Stimulated activated memory B cell treated with anti-CD40 and anti-IgM and Interleukin-4, amounts not matched to agents 10 μg/mL and 1 μg/mL and 100 μg/mL, for 72 hours (primary cell): Measurements from ENCODE around the gene AK9.
A peak's percentile ranks its signal among the peaks of the same experiment; 100 is the strongest.
"Not testable (repeated sequence)": the region's sequence is repeated elsewhere in the genome, so short reads cannot be mapped to it uniquely, and the experiment has no call there.

Experiments
- ATAC-seq: fragments of 150-1000 bp; cut with Tn5 transposase; 2 replicates; pipeline ENCODE4 v1.10.0; 2021
- H3K27ac Mint-ChIP-seq: one replicate; pipeline ENCODE4 v1.8.0; 2022; ENCODE audit warnings: mild to moderate bottlenecking, mixed read lengths
- H3K27me3 Mint-ChIP-seq: one replicate; pipeline ENCODE4 v1.8.0; 2022; ENCODE audit warnings: mixed read lengths
- H3K36me3 Mint-ChIP-seq: one replicate; pipeline ENCODE4 v1.8.0; 2022; ENCODE audit warnings: mixed read lengths
- H3K4me1 Mint-ChIP-seq: one replicate; pipeline ENCODE4 v1.8.0; 2022; ENCODE audit warnings: mixed read lengths
- H3K4me3 Mint-ChIP-seq: one replicate; pipeline ENCODE4 v1.8.0; 2022; ENCODE audit warnings: mild to moderate bottlenecking, moderate library complexity, mixed read lengths
- H3K9me3 Mint-ChIP-seq: one replicate; pipeline ENCODE4 v1.8.0; 2022; ENCODE audit warnings: mixed read lengths

Gene AK9

DNA sequence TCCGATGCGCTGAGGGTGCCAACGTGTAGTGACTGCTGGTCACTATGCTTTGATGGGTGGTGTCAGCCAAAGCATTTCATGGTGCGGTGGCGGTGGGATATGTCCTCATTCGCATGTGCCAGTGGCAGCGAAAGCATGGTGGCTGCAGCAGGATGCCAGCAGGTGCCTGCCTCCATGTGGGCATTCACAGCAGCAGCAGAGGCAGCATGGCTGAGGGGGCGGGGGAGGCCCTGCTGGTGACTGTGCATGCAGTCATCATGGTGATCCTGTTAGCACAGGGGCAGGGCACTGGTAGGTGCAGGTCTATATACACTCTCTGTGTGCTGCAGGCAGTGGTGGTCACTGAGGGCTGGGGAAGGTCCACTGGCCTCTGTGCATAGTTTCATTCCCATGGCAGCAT, 22.1 kb upstream of the AK9 start:
- H3K4me1 Mint-ChIP-seq: peaks cover 56% of the 10 kb centered on the region
- H3K4me3 Mint-ChIP-seq: no peak overlapping the region
- H3K27me3 Mint-ChIP-seq: no peaks in the 10 kb centered on the region
- H3K27ac Mint-ChIP-seq: no peak overlapping the region
- H3K9me3 Mint-ChIP-seq: peaks cover 8% of the 10 kb centered on the region
- peaks cover 44% of the 10 kb centered on the region for H3K36me3 Mint-ChIP-seq
- no peak for ATAC-seq

DNA sequence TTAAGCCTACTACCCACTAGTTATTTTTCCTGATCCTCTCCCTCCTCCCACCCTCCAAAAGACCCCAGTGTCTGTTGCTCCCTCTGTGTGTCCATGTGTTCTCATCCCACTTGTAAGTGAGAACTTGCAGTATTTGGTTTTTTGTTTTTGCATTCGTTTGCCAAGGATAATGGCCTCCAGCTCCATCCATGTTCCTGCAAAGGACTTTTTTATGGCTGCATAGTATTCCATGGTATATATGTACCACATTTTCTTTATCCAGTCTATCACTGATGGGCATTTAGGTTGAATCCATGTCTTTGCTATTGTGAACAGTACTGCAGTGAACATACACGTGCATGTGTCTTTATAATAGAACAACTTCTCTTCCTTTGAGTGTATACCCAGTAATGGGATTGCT, 17.1 kb upstream of the AK9 start:
- H3K27me3 Mint-ChIP-seq, ATAC-seq, H3K9me3 Mint-ChIP-seq, H3K4me3 Mint-ChIP-seq, H3K27ac Mint-ChIP-seq: not testable (repeated sequence)
- Mint-ChIP-seq H3K4me1 (peaks cover 69% of the 10 kb centered on the region), H3K36me3 (peaks cover 36% of the 10 kb centered on the region)

DNA sequence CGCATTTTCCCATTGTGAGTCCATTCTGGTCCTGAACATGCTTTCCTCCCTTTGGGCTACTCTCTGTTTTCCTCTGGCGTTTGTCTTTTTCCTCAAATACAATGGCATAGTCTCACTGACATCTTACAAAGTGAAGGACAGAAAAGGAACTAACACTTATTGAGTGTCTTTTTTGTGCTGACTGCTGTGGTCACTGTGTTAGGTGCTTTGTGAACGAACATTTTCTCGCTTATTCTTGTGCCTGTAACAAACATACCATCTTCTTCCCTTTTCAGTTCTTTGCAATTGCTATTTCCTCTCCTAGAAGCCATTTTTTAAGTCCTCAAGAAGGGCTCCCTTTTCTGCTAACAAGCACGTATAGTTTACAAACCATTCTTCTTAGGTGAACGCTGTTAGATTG, 15.5 kb upstream of the AK9 start:
- Mint-ChIP-seq H3K4me3 (no peak overlapping the region), H3K4me1 (peaks cover 73% of the 10 kb centered on the region), H3K27ac (no peak overlapping the region)

DNA sequence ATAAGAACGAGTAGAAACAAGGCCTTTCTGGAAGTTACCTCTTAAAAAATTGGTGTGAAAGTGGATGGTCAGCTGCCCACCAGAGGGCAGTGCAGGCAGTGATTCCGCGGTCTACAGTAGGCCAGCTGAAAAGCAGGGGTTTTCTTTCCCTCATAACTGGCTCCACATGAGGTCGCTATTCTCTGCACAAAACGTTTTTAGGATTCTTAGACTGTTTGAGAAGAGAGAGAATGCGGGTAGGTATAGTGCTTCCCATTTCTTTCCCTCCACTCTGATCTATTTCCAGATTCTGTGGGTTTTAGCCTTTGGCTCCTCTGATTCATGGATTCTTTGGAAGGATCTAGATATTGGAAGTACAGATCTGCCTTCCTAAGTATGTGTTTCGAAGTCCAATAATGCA, 14.3 kb upstream of the AK9 start:
- Mint-ChIP-seq H3K27me3 (no peaks in the 10 kb centered on the region), H3K4me1 (peaks cover 77% of the 10 kb centered on the region), H3K9me3 (peaks cover 8% of the 10 kb centered on the region), H3K36me3 (peaks cover 23% of the 10 kb centered on the region), H3K4me3 (no peak overlapping the region), H3K27ac (peak overlapping the region; percentile 73)
- peak; percentile 90 for ATAC-seq

More for the DNA sequence above, 15.5 kb upstream of the AK9 start:
- Mint-ChIP-seq H3K9me3 (peaks cover 8% of the 10 kb centered on the region), H3K36me3 (peaks cover 32% of the 10 kb centered on the region), H3K27me3 (no peaks in the 10 kb centered on the region)
- no peak for ATAC-seq

DNA sequence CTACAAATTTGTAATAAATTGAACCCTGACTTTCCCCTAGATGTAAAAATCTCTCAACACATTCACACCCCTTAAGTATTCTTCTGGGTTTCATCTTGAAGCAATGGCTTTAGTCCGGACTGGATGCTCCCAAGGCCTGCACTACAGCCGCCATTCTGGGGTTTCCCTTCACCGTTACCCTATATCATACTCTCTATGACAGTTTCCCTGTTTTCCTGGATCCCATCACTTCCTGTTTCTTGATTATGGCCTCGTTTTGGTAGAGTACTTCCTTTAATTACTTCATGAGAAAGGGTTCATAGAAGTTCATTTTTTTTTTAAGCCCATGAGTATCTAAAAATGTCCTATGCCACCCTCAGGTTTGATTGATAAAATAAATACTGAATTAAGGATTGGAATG, 11.8 kb upstream of the AK9 start:
- H3K9me3 Mint-ChIP-seq: no peaks in the 10 kb centered on the region

DNA sequence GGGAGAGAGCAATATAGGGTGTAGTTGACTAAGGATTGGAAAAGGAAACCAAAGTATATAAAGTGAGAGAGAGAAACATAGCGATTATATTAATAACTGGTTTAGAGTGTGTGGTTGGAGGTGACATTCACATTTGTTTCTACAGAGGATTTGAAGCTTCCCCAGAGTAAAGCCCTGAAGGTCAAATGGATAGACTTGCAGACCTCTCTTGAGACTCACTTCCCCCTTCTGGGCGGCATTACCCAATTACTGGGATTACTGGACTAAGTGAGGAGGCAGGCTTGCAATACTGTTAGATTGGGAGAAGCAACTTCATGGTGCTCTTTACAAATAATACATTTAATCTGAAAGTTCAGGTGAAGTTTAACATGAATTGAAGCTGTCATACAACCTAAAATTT, 10.8 kb upstream of the AK9 start:
- Mint-ChIP-seq H3K4me1 (peaks cover 64% of the 10 kb centered on the region), H3K4me3 (peak overlapping the region; percentile 47), H3K9me3 (no peaks in the 10 kb centered on the region)

More for the DNA sequence above, 11.8 kb upstream of the AK9 start:
- peaks cover 59% of the 10 kb centered on the region for H3K4me1 Mint-ChIP-seq
- peak overlapping the region; percentile 73 for H3K27ac Mint-ChIP-seq
- H3K4me3 Mint-ChIP-seq: no peak overlapping the region
- H3K27me3 Mint-ChIP-seq: no peaks in the 10 kb centered on the region
- no peaks in the 10 kb centered on the region for H3K36me3 Mint-ChIP-seq
- no peak for ATAC-seq

DNA sequence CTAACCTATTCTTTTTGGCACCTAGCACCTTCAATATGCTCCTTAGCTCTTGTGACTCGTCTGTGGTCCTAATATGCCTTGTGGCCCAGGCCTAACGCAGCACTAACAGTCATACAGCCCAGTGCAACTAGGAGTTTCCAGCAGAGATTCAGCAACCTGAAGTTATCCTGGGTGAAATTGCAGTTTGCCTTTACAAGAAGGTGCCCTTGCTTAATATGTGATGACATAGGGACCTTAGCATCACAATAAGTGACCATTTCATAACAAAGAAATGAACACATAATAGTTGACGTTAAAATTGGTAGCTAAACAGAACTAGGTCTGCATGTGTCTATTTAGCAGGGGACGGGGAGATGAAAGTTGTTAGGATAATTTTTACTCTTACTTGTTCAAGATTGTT, 10.2 kb upstream of the AK9 start:
- peaks cover 14% of the 10 kb centered on the region for H3K36me3 Mint-ChIP-seq
- H3K4me1 Mint-ChIP-seq: peaks cover 59% of the 10 kb centered on the region
- H3K27me3 Mint-ChIP-seq: no peaks in the 10 kb centered on the region
- H3K9me3 Mint-ChIP-seq: no peaks in the 10 kb centered on the region
- ATAC-seq: no peak
- H3K4me3 Mint-ChIP-seq: peak overlapping the region; percentile 47
- H3K27ac Mint-ChIP-seq: peak overlapping the region; percentile 28

More for the DNA sequence above, 10.8 kb upstream of the AK9 start:
- Mint-ChIP-seq H3K27ac (peak overlapping the region; percentile 28), H3K36me3 (peaks cover 9% of the 10 kb centered on the region), H3K27me3 (no peaks in the 10 kb centered on the region)
- ATAC-seq: peak; percentile 81

DNA sequence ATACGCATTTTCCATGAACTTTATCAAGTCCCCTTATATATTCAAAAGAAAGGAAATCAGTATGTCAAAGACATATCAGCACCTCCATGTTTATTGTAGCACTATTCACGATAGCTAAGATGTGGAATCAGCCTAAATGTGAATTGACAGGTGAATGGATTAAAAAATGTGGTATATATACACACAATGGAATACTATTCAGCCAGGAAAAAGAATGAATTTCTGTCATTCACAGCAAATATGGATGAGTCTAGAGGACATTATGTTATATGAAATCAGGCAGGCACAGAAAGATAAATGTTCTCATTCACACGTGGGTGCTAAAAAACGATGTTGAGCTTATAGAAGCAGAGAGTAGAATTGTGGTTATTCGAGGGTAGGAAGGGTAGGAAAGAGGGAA, 5.4 kb upstream of the AK9 start:
- Mint-ChIP-seq H3K4me3 (no peak overlapping the region), H3K27ac (no peak overlapping the region), H3K27me3 (no peaks in the 10 kb centered on the region), H3K9me3 (no peaks in the 10 kb centered on the region), H3K36me3 (peaks cover 30% of the 10 kb centered on the region), H3K4me1 (peaks cover 42% of the 10 kb centered on the region)
- ATAC-seq: no peak

DNA sequence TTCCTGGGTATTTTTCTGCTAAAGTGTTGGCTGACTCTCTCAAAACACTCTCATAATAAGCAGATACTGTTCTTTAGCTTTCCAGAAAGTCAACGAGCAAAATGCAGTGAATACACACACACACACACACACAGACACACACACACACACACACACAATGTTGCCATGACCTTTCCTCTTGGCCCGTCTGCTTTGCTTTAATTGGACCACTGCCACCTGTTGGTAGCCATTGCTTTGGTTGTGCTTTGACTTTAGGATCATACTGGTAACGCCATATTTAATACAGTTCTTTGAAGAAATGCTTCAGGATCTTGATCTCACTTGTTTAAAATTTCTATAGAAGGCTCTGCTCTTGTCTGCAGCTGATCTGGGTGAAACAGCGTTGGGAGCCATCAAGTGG, 4.5 kb upstream of the AK9 start:
- Mint-ChIP-seq H3K36me3 (peaks cover 30% of the 10 kb centered on the region), H3K9me3 (no peaks in the 10 kb centered on the region), H3K4me1 (peaks cover 35% of the 10 kb centered on the region), H3K4me3 (no peak overlapping the region), H3K27ac (no peak overlapping the region), H3K27me3 (no peaks in the 10 kb centered on the region)
- no peak for ATAC-seq

DNA sequence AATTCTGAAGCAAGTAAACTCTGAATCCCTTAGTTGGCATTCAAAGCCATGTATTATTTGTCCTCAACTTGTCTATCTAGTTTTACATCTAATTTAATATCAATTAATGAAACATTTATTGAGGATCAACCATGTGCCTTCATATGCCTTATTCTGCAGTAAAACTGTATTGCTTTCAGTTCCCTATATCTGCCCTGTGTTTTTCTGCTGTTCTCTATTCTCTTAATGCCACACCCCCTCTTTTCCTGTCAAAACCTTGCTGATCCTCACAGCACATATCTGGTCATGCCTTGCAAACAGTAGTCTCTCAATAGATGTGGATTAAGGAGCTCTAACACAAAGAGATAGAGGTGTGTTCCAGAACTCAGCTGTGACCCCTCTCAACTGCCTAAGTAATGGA, 2.1 kb upstream of the AK9 start:
- Mint-ChIP-seq H3K4me3 (peak overlapping the region; percentile 15), H3K27ac (peak overlapping the region; percentile 83)

DNA sequence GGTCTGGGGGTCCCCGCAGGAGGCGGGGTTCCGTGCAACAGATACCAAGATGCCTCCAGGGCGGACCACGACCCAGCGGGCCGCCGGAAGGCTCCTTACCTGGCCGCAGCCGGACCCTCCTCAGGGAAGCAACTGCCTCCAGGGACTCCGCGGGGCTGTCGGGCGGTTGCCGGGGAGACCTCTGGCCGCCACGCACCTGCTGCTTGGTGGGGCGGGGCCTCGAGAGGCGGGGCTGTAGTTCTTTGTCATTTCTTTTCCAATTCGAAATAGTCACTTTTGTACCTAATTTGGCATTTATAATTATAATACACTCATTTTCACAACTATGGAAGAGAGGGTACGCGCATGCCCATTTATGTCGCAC, 647 bp downstream of the AK9 start:
- Mint-ChIP-seq H3K27me3 (no peaks in the 10 kb centered on the region), H3K9me3 (no peaks in the 10 kb centered on the region), H3K27ac (peak overlapping the region; percentile 83), H3K4me3 (peak overlapping the region; percentile 80), H3K36me3 (peaks cover 7% of the 10 kb centered on the region), H3K4me1 (peaks cover 40% of the 10 kb centered on the region)
- ATAC-seq: peak; percentile 70

More for the DNA sequence above, 2.1 kb upstream of the AK9 start:
- peak; percentile 60 for ATAC-seq
- Mint-ChIP-seq H3K36me3 (peaks cover 30% of the 10 kb centered on the region), H3K4me1 (peaks cover 41% of the 10 kb centered on the region), H3K27me3 (no peaks in the 10 kb centered on the region), H3K9me3 (no peaks in the 10 kb centered on the region)

DNA sequence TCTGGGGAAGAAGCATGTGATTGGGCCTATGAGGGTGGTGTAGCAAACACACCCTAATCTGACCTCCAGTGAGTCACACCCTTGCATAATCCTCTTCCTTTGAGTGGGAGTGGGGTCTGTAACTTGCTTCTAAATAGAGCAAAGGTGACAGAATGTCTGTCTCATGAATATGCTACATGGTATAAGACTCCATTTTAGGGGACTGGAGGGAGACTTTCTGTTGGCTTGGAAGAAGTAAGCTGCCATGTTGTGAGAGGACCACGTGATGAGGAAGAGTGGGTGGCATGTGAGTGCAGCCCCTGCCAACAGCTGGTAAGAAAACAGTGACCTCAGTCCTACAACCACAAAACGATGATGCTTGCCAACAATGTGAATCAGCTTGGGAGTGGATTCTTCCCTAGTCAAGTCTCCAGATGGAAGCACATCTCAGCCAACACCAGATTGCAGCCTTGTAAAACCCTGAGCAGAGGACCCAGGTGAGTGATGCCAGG, 3.7 kb downstream of the AK9 start:
- Mint-ChIP-seq H3K27ac (no peak overlapping the region), H3K4me1 (peaks cover 27% of the 10 kb centered on the region), H3K9me3 (no peaks in the 10 kb centered on the region), H3K27me3 (no peaks in the 10 kb centered on the region), H3K4me3 (no peak overlapping the region), H3K36me3 (peaks cover 11% of the 10 kb centered on the region)
- ATAC-seq: no peak

DNA sequence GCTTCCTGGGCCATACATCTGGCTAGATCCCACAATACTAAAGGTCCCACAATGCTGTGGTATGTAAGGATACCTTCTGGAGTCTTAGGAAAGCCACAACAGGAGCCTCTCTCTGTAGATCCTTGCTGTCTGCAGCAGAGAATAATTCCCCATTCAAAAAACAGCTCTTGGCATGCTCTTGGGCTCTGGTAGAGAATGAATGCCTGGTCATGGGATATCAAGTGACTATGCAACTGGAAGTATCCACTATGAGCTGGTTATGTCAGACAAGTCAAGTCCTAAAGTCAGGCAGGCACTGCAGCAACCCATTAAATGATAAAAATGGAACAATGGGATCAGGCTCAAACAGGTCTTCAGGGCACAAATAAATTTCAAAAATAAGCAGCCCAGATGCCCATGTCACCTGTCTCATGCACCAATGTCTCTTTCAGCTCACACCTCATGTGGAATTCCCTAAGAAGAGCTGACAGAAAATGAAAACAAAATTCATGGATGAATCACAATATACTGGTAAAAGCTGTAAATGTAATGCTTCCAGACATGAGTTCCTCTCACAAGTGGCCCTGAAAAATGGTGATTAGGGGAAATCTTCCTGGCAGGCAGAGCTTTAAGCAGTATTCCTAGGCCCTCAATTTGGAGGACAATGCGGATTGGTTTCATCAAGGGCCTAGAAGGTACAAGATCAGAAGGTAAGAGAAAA, 4.3 kb downstream of the AK9 start:
- peaks cover 27% of the 10 kb centered on the region for H3K4me1 Mint-ChIP-seq
- no peaks in the 10 kb centered on the region for H3K27me3 Mint-ChIP-seq
- peaks cover 17% of the 10 kb centered on the region for H3K36me3 Mint-ChIP-seq
- no peak for ATAC-seq
- H3K27ac Mint-ChIP-seq: no peak overlapping the region
- no peaks in the 10 kb centered on the region for H3K9me3 Mint-ChIP-seq
- H3K4me3 Mint-ChIP-seq: no peak overlapping the region

DNA sequence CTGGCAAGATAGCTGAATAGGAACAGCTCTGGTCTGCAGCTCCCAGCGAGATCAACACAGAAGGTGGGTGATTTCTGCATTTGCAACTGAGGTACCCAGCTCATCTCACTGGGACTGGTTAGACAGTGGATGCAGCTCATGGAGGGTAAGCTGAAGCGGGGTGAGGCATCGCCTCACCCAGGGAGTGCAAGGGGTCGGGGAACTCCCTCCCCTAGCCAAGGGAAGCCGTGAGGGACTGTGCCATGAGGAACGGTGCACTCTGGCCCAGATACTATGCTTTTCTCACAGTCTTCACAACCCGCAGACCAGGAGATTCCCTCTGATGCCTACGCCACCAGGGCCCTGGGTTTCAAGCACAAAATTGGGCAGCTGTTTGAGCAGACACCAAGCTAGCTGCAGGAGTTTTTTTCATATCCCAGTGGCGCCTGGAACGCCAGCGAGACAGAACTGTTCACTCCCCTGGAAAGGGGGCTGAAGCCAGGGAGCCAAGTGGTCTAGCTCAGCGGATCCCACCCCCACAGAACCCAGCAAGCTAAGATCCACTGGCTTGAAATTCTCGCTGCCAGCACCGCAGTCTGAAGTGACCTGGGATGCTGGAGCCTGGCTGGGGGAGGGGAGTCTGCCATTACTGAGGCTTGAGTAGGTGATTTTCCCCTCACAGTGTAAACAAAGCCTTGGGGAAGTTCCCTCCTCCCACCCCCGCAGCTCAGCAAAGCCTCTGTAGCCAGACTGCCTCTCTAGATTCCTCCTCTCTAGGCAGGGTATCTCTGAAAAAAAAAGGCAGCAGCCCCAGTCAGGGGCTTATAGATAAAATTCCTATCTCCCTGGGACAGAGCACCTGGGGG, 12.1 kb downstream of the AK9 start:
- Mint-ChIP-seq H3K4me1 (peaks cover 21% of the 10 kb centered on the region), H3K36me3 (peaks cover 18% of the 10 kb centered on the region)
- not testable (repeated sequence) for H3K27ac Mint-ChIP-seq, H3K27me3 Mint-ChIP-seq, H3K4me3 Mint-ChIP-seq, ATAC-seq, H3K9me3 Mint-ChIP-seq

DNA sequence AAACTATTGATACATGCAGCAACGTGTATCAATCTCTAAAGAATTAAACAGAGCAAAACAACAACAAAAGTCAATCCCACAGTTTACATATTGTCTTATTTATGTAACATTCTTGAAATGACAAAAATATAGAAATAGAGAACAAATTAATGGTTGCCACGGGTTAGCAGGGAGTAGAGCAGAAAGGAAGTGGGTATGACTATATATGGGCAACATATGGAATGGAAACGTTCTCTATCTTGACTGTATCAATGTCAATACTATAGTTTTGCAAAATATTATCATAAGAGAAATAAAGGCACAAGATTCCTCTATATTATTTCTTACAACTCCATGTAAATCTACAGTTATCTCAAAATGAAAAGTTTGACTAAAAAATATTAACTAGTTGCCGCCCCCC, 12.8 kb downstream of the AK9 start:
- Mint-ChIP-seq H3K4me3 (no peak overlapping the region), H3K9me3 (no peaks in the 10 kb centered on the region), H3K27ac (no peak overlapping the region), H3K27me3 (no peaks in the 10 kb centered on the region), H3K4me1 (peaks cover 19% of the 10 kb centered on the region), H3K36me3 (peaks cover 14% of the 10 kb centered on the region)
- no peak for ATAC-seq

DNA sequence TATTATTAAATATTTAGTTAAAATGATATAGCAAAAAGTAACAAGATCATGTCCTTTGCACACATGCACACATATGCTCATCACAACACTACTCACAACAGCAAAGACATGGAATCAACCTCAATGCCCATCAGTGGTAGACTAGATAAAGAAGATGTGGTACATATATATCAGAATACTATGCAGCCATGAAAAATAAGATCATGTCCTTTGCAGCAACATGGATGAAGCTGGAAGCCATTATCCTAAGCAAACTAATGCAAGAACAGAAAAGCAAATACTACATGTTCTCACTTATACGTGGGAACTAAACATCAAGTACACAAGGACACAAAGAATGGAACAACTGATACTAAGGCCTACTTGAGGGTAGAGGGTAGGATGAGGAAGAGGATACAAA, 14.3 kb downstream of the AK9 start:
- Mint-ChIP-seq H3K27ac (no peak overlapping the region), H3K4me1 (peaks cover 9% of the 10 kb centered on the region), H3K36me3 (peaks cover 7% of the 10 kb centered on the region), H3K4me3 (no peak overlapping the region), H3K27me3 (no peaks in the 10 kb centered on the region), H3K9me3 (no peaks in the 10 kb centered on the region)
- ATAC-seq: no peak
